PC-3 (cell line): ENCODE data around the gene TBX15. TPM values are rescaled to one million over a fixed set of nuclear protein-coding genes. Genes with fewer than 3 reads are reported as not detected.
A peak's percentile ranks its signal among the peaks of the same experiment; 100 is the strongest.

Source experiments
- ATAC-seq: fragments of 200-7000 bp; cut with Tn5 transposase; 2 replicates; pipeline ENCODE4 v1.9.1; 2020; ENCODE audit warnings: mild to moderate bottlenecking, moderate library complexity
- BruUV-seq: library from RNA; stranded (reverse); fragments of 400-500 nt; replicated peaks from 2 replicates; lab custom pipeline; 2021; lab: Mats Ljungman, UMichigan
- CTCF ChIA-PET: fragments of 300-600 bp; sonication (Branson Sonifier 250); formaldehyde crosslinking; loops from one replicate; lab custom pipeline; 2022; ENCODE audit warnings: antibody characterized with exemption; lab: Charles Lee
- POLR2A ChIA-PET: fragments of 300-600 bp; sonication (Branson Sonifier 250); formaldehyde crosslinking; loops from one replicate; lab custom pipeline; 2022; ENCODE audit warnings: antibody characterized with exemption; ENCODE audit not compliant: unreplicated experiment; lab: Charles Lee
- DNase-seq: peaks from one replicate; pipeline ENCODE4 v3.0.0-alpha.2; 2015
- H2AFZ ChIP-seq: fragments of 300-600 bp; sonication (generic); 2 replicates; pipeline ENCODE4 v1.6.0; 2016; ENCODE audit warnings: antibody characterized with exemption, low read length
- H3F3A ChIP-seq: fragments of 300-600 bp; sonication (generic); one replicate; pipeline ENCODE4 v1.6.0; 2017; ENCODE audit warnings: antibody characterized with exemption, low read length, control low read depth, mild to moderate bottlenecking; ENCODE audit not compliant: unreplicated experiment
- H3K27ac ChIP-seq: fragments of 300-600 bp; sonication (generic); 2 replicates; pipeline ENCODE4 v1.5.1; 2016; ENCODE audit warnings: mild to moderate bottlenecking, low read length
- H3K27me3 ChIP-seq: fragments of 300-600 bp; sonication (generic); 2 replicates; pipeline ENCODE4 v1.6.1; 2016; ENCODE audit warnings: low read length, mixed read lengths
- H3K36me3 ChIP-seq: fragments of 300-600 bp; sonication (generic); 2 replicates; pipeline ENCODE4 v1.6.1; 2016; ENCODE audit warnings: low read depth, mixed run types, low read length, mixed read lengths
- H3K4me1 ChIP-seq: fragments of 300-600 bp; sonication (generic); 2 replicates; pipeline ENCODE4 v1.5.1; 2016; ENCODE audit warnings: low read length; ENCODE audit not compliant: insufficient read depth
- H3K4me2 ChIP-seq: fragments of 300-600 bp; sonication (generic); 2 replicates; pipeline ENCODE4 v1.6.0; 2016; ENCODE audit warnings: low read length
- H3K4me3 ChIP-seq: fragments of 300-600 bp; sonication (generic); 2 replicates; pipeline ENCODE4 v1.5.1; 2016; ENCODE audit warnings: mild to moderate bottlenecking, low read length, mixed read lengths
- H3K79me2 ChIP-seq: fragments of 300-600 bp; sonication (generic); 2 replicates; pipeline ENCODE4 v1.6.1; 2017; ENCODE audit warnings: low read length, mixed read lengths
- H3K9ac ChIP-seq: fragments of 300-600 bp; sonication (generic); 2 replicates; pipeline ENCODE4 v1.6.0; 2016; ENCODE audit warnings: mild to moderate bottlenecking, low read length
- H3K9me2 ChIP-seq: fragments of 300-600 bp; sonication (generic); replicated peaks from 2 replicates; pipeline ENCODE4 v1.6.1; 2016; ENCODE audit warnings: mixed run types, low read length, mixed read lengths
- H3K9me3 ChIP-seq: fragments of 300-600 bp; sonication (generic); 2 replicates; pipeline ENCODE4 v1.6.1; 2016; ENCODE audit warnings: low read length, mixed read lengths
- H4K20me1 ChIP-seq: fragments of 300-600 bp; sonication (generic); 2 replicates; pipeline ENCODE4 v1.6.1; 2016; ENCODE audit warnings: low read length, mixed read lengths
- CTCF ChIP-seq: fragments of 300-600 bp; sonication (generic); conservative IDR thresholded peaks from 2 replicates; pipeline ENCODE4 v1.5.1; 2017; ENCODE audit warnings: antibody characterized with exemption, low read depth, mild to moderate bottlenecking, low read length
- EZH2 ChIP-seq: fragments of 300-600 bp; sonication (generic); IDR thresholded peaks from one replicate; pipeline ENCODE4 v1.6.1; 2017; ENCODE audit warnings: antibody characterized with exemption, mild to moderate bottlenecking, low read length; ENCODE audit not compliant: unreplicated experiment
- EZH2phosphoT487 ChIP-seq: fragments of 300-600 bp; sonication (generic); IDR thresholded peaks from 2 replicates; pipeline ENCODE4 v1.6.1; 2018; ENCODE audit warnings: mild to moderate bottlenecking, antibody characterized with exemption, low read length, borderline replicate concordance
- intact Hi-C: fragments of 100-400 bp; cut with micrococcal nuclease; formaldehyde crosslinking; loops from 2 replicates; pipeline ENCODE4 v1.9.0; 2023
- total RNA-seq: library from RNA; depleted of rRNA; stranded (reverse); fragments of >200 nt; gene quantifications from 2 replicates; pipeline ENCODE4 v1.2.3, GENCODE V29; 2014

TBX15 gene
- total RNA-seq, 1 experiment from 2014 or later, result 0.58 TPM

- Histone ChIP-seq H3K36me3 (no peaks in the 10 kb centered on the region), H3K4me1 (no peaks in the 10 kb centered on the region), H3K9me2 (no peaks in the 10 kb centered on the region), H3F3A (no peaks in the 10 kb centered on the region), H3K4me3 (no peak overlapping the region), H4K20me1 (no peaks in the 10 kb centered on the region), H3K27ac (no peak overlapping the region), H2AFZ (no peak overlapping the region), H3K79me2 (no peaks in the 10 kb centered on the region), H3K9me3 (no peaks in the 10 kb centered on the region), H3K9ac (no peak overlapping the region), H3K27me3 (peaks cover 35% of the 10 kb centered on the region; the same call in 1 of the 2 replicates), H3K4me2 (no peak overlapping the region)
- ATAC-seq (no peak), DNase-seq (peak; percentile 22)
- ChIA-PET CTCF (no interaction called here), POLR2A (no interaction called here)
- intact Hi-C loops, result no loop called here
- TF ChIP-seq EZH2, result no peak
- no peak for TF ChIP-seq CTCF
- no peak for TF ChIP-seq EZH2phosphoT487
- BruUV-seq, result no TSS peak
These were observed 116.5 kb downstream of the TBX15 start for GRCh38 chr1:118871582-118872171.

GRCh38 chr1:118868387-118868786 is 119.8 kb downstream of the TBX15 start:
- ChIA-PET POLR2A (interaction anchor here (0.6 kb wide), 1 partner anchor 393 kb away, joined by 4 read pairs; no protein-coding TSS in a partner anchor), CTCF (no interaction called here)
- DNase-seq, result no peak
- H3K36me3 ChIP-seq, result no peaks in the 10 kb centered on the region
- no peak overlapping the region for H3K9ac ChIP-seq
- TF ChIP-seq CTCF (no peak), EZH2 (no peak), EZH2phosphoT487 (no peak)
- no peaks in the 10 kb centered on the region for H3K9me3 ChIP-seq
- H3K9me2 ChIP-seq, result no peaks in the 10 kb centered on the region
- no peak for ATAC-seq
- no peaks in the 10 kb centered on the region for H3K79me2 ChIP-seq
- no peak overlapping the region for H2AFZ ChIP-seq
- peaks cover 35% of the 10 kb centered on the region; the same call in 1 of the 2 replicates for H3K27me3 ChIP-seq
- no peak overlapping the region for H3K27ac ChIP-seq
- intact Hi-C loops, result no loop called here
- no peaks in the 10 kb centered on the region for H3F3A ChIP-seq
- no TSS peak for BruUV-seq
- H3K4me1 ChIP-seq, result no peaks in the 10 kb centered on the region
- H4K20me1 ChIP-seq, result no peaks in the 10 kb centered on the region
- no peak overlapping the region for H3K4me2 ChIP-seq
- no peak overlapping the region for H3K4me3 ChIP-seq

- ATAC-seq (no peak), DNase-seq (no peak)
- BruUV-seq, result no TSS peak
- H3K9ac ChIP-seq, result no peak overlapping the region
- H3K36me3 ChIP-seq, result no peaks in the 10 kb centered on the region
- H4K20me1 ChIP-seq, result no peaks in the 10 kb centered on the region
- H3K9me3 ChIP-seq, result no peaks in the 10 kb centered on the region
- H3K79me2 ChIP-seq, result no peaks in the 10 kb centered on the region
- H3K27me3 ChIP-seq, result peaks cover 32% of the 10 kb centered on the region; the same call in 1 of the 2 replicates
- POLR2A ChIA-PET, result no interaction called here
- TF ChIP-seq EZH2phosphoT487, result no peak
- no peak for TF ChIP-seq EZH2
- no peak for TF ChIP-seq CTCF
- no peak overlapping the region for H3K27ac ChIP-seq
- intact Hi-C loops, result no loop called here
- no peak overlapping the region for H3K4me2 ChIP-seq
- no peaks in the 10 kb centered on the region for H3K4me1 ChIP-seq
- H3K9me2 ChIP-seq, result no peaks in the 10 kb centered on the region
- H2AFZ ChIP-seq, result no peak overlapping the region
- CTCF ChIA-PET, result no interaction called here
- H3F3A ChIP-seq, result no peaks in the 10 kb centered on the region
- no peak overlapping the region for H3K4me3 ChIP-seq
These were observed 121.8 kb downstream of the TBX15 start for GRCh38 chr1:118866330-118866729.
